ENCODE data around the gene REPS1.

GRCh38 chr6:138944412-138944811, 43.6 kb downstream of the REPS1 start:
- TF ChIP-seq CTCF (conservative IDR thresholded peaks at IDR 0.05; ENCODE audit: low read length) (no peak), EZH2phosphoT487 (IDR thresholded peaks at IDR 0.05; ENCODE audit: borderline replicate concordance, low read depth, low read length) (no peak)

All from OCI-LY7 (cell line).